HepG2 (cell line): ENCODE measurements around the gene MAN1C1. TPM values are rescaled to one million over a fixed set of nuclear protein-coding genes. Genes with fewer than 3 reads are reported as not detected.

Source experiments
- ATF2 ChIP-seq: sonication (generic); formaldehyde crosslinking; IDR thresholded peaks from 2 replicates; pipeline ENCODE4 v1.4.0; 2020; ENCODE audit warnings: missing genetic modification reagents
- ELF1 ChIP-seq: sonication (generic); formaldehyde crosslinking; IDR thresholded peaks from 2 replicates; pipeline ENCODE4 v1.4.0; 2020; ENCODE audit warnings: missing genetic modification reagents
- ETV5 ChIP-seq: IDR thresholded peaks from 2 replicates; pipeline ENCODE4 v1.6.1; 2018; ENCODE audit warnings: missing biosample characterization, missing genetic modification reagents, inconsistent platforms, borderline replicate concordance
- FOSL2 ChIP-seq: sonication (generic); formaldehyde crosslinking; IDR thresholded peaks from 2 replicates; pipeline ENCODE4 v1.4.0; 2020; ENCODE audit warnings: missing genetic modification reagents
- HMGXB4 ChIP-seq, 2 experiments: sonication (generic) in 1 of 2; formaldehyde crosslinking in 1 of 2; IDR thresholded peaks; 2 replicates each; pipeline versions ENCODE4 v1.4.0 to v1.6.1; 2018 to 2020; ENCODE audit warnings: missing genetic modification reagents in 2 of 2, borderline replicate concordance in 1 of 2, low read depth in 1 of 2, mild to moderate bottlenecking in 1 of 2, missing biosample characterization in 1 of 2
- MAFK ChIP-seq, 2 experiments: IDR thresholded peaks in 1 of 2; conservative IDR thresholded peaks in 1 of 2; 2 replicates each; pipeline ENCODE4 v1.6.1; 2011; ENCODE audit warnings: improper control_type of control experiment in 2 of 2, low read length in 2 of 2
- MAZ ChIP-seq, 2 experiments: sonication (generic) in 1 of 2; formaldehyde crosslinking in 1 of 2; IDR thresholded peaks; 2 replicates each; pipeline versions ENCODE4 v1.5.0 to v1.6.1; 2012 to 2020; ENCODE audit warnings: low read depth in 2 of 2, mild to moderate bottlenecking in 2 of 2, borderline replicate concordance in 1 of 2, improper control_type of control experiment in 1 of 2, low read length in 1 of 2, missing genetic modification reagents in 1 of 2, moderate library complexity in 1 of 2
- MIXL1 ChIP-seq: IDR thresholded peaks from 2 replicates; pipeline ENCODE4 v1.6.1; 2016
- MLX ChIP-seq: IDR thresholded peaks from 2 replicates; pipeline ENCODE4 v1.6.1; 2016
- SMC3 ChIP-seq: IDR thresholded peaks from 2 replicates; pipeline ENCODE4 v1.6.1; 2011; ENCODE audit warnings: low read length, improper control_type of control experiment
- SOX6 ChIP-seq, 2 experiments: fragments of 450-650 bp in 1 of 2; sonication (generic) in 1 of 2; formaldehyde crosslinking in 1 of 2; IDR thresholded peaks; 2 replicates each; pipeline versions ENCODE4 v1.4.0 to v1.6.1; 2017 to 2020; ENCODE audit warnings: antibody characterized with exemption in 1 of 2, mild to moderate bottlenecking in 1 of 2, missing genetic modification reagents in 1 of 2
- SRF ChIP-seq: IDR thresholded peaks from 2 replicates; pipeline ENCODE4 v1.6.1; 2011; ENCODE audit warnings: mild to moderate bottlenecking, low read depth, low read length, moderate library complexity
- THRA ChIP-seq: sonication (generic); formaldehyde crosslinking; IDR thresholded peaks from 2 replicates; pipeline ENCODE4 v1.4.0; 2020; ENCODE audit warnings: missing genetic modification reagents, borderline replicate concordance
- ZBTB20 ChIP-seq: sonication (generic); formaldehyde crosslinking; IDR thresholded peaks from 2 replicates; pipeline ENCODE4 v1.8.1; 2023; ENCODE audit warnings: missing genetic modification reagents, low read depth, mild to moderate bottlenecking, borderline replicate concordance
- ZC3H13 ChIP-seq: sonication (generic); formaldehyde crosslinking; IDR thresholded peaks from 2 replicates; pipeline ENCODE4 v1.8.1; 2023; ENCODE audit warnings: mild to moderate bottlenecking, missing genetic modification reagents, moderate library complexity
- ZFP36 ChIP-seq: fragments of 150-350 bp; IDR thresholded peaks from 2 replicates; pipeline ENCODE4 v1.6.1; 2018; ENCODE audit warnings: borderline replicate concordance, low read length, low read depth; ENCODE audit not compliant: partially characterized antibody
- ZNF205 ChIP-seq: IDR thresholded peaks from 2 replicates; pipeline ENCODE4 v1.6.1; 2018; ENCODE audit warnings: missing biosample characterization, missing genetic modification reagents
- ZNF296 ChIP-seq: sonication (generic); formaldehyde crosslinking; conservative IDR thresholded peaks from 2 replicates; pipeline ENCODE4 v1.5.0; 2020; ENCODE audit warnings: mild to moderate bottlenecking, missing genetic modification reagents
- ZNF326 ChIP-seq: sonication (generic); formaldehyde crosslinking; IDR thresholded peaks from 2 replicates; pipeline ENCODE4 v1.4.0; 2020; ENCODE audit warnings: missing genetic modification reagents, borderline replicate concordance
- ZNF337 ChIP-seq: sonication (generic); formaldehyde crosslinking; IDR thresholded peaks from 2 replicates; pipeline ENCODE4 v1.5.1; 2020; ENCODE audit warnings: missing genetic modification reagents, low read depth, mild to moderate bottlenecking, borderline replicate concordance
- ZNF546 ChIP-seq: sonication (generic); formaldehyde crosslinking; conservative IDR thresholded peaks from 2 replicates; pipeline ENCODE4 v1.8.1; 2023; ENCODE audit warnings: mild to moderate bottlenecking, missing genetic modification reagents
- ZNF556 ChIP-seq: sonication (generic); formaldehyde crosslinking; IDR thresholded peaks from 2 replicates; pipeline ENCODE4 v1.4.0; 2020; ENCODE audit warnings: mild to moderate bottlenecking, missing genetic modification reagents, borderline replicate concordance
- ZNF569 ChIP-seq: sonication (generic); formaldehyde crosslinking; IDR thresholded peaks from 2 replicates; pipeline ENCODE4 v1.5.0; 2020; ENCODE audit warnings: mild to moderate bottlenecking, missing genetic modification reagents, moderate library complexity, borderline replicate concordance
- ZNF670 ChIP-seq: sonication (generic); formaldehyde crosslinking; IDR thresholded peaks from 2 replicates; pipeline ENCODE4 v1.8.0; 2022; ENCODE audit warnings: mild to moderate bottlenecking, missing genetic modification reagents, borderline replicate concordance
- polyA plus RNA-seq, 8 experiments: library from polyadenylated mRNA; depleted of rRNA in 3 of 8; stranded (reverse) in 7 of 8; unstranded in 1 of 8; fragments of >200 nt; fragmentation: Illumina TruSeq in 4 of 8; extraction: Trizol in 4 of 8; gene quantifications; 2 replicates each; pipeline versions ENCODE4 v1.2.1 to v1.2.3, GENCODE V29; 2011 to 2016; ENCODE audit warnings: low read depth in 4 of 8, missing spikeins in 1 of 8, mixed read lengths in 1 of 8; ENCODE audit not compliant: insufficient read depth in 1 of 8
- total RNA-seq, 5 experiments: library from RNA; depleted of rRNA; stranded (reverse); fragments of >200 nt; fragmentation: Illumina TruSeq; extraction: Trizol; gene quantifications; 2 replicates each; pipeline ENCODE4 v1.2.3, GENCODE V29; 2016; ENCODE audit warnings: low read depth in 1 of 5

Gene MAN1C1
- total and polyA plus RNA-seq, 2 of the 13 experiments (the other 11 are each of a cell fraction or from before 2014, with no cell fraction given), result 0.18 to 0.49 TPM

GRCh38 chr1:25796811-25797458, 180.3 kb downstream of the MAN1C1 start (continued):
- TF ChIP-seq ZC3H13 (CRISPR knock-in tag) (no peak), MLX (CRISPR knock-in tag) (no peak), ZFP36 (peak; percentile 12), ETV5 (CRISPR knock-in tag) (0 out of 2 replicates have a peak, but pooled peaks have one; percentile 21), ZNF326 (no peak), SOX6 (IDR thresholded peaks at IDR 0.05) (no peak), SOX6 (CRISPR knock-in tag; IDR thresholded peaks at IDR 0.05) (0 out of 2 replicates have a peak, but pooled peaks have one; percentile 14), HMGXB4 (CRISPR knock-in tag; IDR thresholded peaks at IDR 0.05; ENCODE audit: borderline replicate concordance in 1 of 2, low read depth in 1 of 2) (0 out of 4 replicates have a peak, but pooled peaks of 1 of the 2 experiments have one; percentile 27), THRA (CRISPR knock-in tag) (no peak), ZNF569 (no peak), ZNF205 (CRISPR knock-in tag) (0 out of 2 replicates have a peak, but pooled peaks have one; percentile 28), SMC3 (peak; percentile 86), MAZ (IDR thresholded peaks at IDR 0.05; ENCODE audit: borderline replicate concordance, low read depth, low read length) (no peak), MAZ (CRISPR knock-in tag; IDR thresholded peaks at IDR 0.05; ENCODE audit: low read depth) (no peak), ZNF296 (CRISPR knock-in tag) (no peak), SRF (no peak), ATF2 (0 out of 2 replicates have a peak, but pooled peaks have one; percentile 36), ZNF337 (CRISPR knock-in tag) (no peak), ZNF670 (CRISPR knock-in tag) (no peak), FOSL2 (0 out of 2 replicates have a peak, but pooled peaks have one; percentile 15), ZNF556 (CRISPR knock-in tag) (no peak), ZNF546 (no peak), ELF1 (CRISPR knock-in tag) (peak; percentile 35; the same call in 1 of the 2 replicates), MAFK (conservative IDR thresholded peaks at IDR 0.05 in 1 of 2, IDR thresholded peaks at IDR 0.05 in 1 of 2; ENCODE audit: low read length in 2 of 2) (no peak), ZBTB20 (CRISPR knock-in tag) (no peak), MIXL1 (CRISPR knock-in tag) (peak; percentile 58; the same call in 1 of the 2 replicates)
